KG1 (cell line): ENCODE data around the gene DMRTA2.
"Not testable (repeated sequence)": the region's sequence is repeated elsewhere in the genome, so short reads cannot be mapped to it uniquely, and the experiment has no call there.

Source experiments
- DNase-seq: peaks from one replicate; lab custom pipeline; 2025; lab: John Stamatoyannopoulos, UW

The DMRTA2 gene

GRCh38 chr1:50381551-50381950, 41.7 kb downstream of the DMRTA2 start:
- not testable (repeated sequence) for DNase-seq

DNA sequence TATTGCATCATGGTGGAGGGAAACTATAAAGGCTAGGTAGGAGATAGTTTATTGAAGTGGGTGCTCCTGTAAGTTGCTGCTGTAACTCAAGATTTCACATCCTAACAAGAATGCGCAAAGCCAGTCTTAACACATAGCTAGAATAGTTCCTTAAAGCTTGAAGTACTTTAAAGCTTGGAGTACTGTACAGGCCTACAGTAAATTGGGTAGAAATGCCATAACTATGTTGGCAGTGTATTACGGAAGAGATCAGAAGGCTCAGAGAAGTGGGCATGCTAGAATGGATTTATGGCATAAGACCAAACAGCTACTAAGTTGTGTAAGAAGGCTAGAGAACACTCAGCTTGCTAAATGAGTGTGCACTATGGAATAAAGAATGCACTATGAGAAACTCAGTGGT, 44.5 kb downstream of the DMRTA2 start:
- DNase-seq: no peak

GRCh38 chr1:50373532-50373931, 49.7 kb downstream of the DMRTA2 start:
- no peak for DNase-seq

GRCh38 chr1:50371749-50372148, 51.5 kb downstream of the DMRTA2 start:
- DNase-seq: no peak

GRCh38 chr1:50369830-50370229, 53.4 kb downstream of the DMRTA2 start:
- no peak for DNase-seq

DNA sequence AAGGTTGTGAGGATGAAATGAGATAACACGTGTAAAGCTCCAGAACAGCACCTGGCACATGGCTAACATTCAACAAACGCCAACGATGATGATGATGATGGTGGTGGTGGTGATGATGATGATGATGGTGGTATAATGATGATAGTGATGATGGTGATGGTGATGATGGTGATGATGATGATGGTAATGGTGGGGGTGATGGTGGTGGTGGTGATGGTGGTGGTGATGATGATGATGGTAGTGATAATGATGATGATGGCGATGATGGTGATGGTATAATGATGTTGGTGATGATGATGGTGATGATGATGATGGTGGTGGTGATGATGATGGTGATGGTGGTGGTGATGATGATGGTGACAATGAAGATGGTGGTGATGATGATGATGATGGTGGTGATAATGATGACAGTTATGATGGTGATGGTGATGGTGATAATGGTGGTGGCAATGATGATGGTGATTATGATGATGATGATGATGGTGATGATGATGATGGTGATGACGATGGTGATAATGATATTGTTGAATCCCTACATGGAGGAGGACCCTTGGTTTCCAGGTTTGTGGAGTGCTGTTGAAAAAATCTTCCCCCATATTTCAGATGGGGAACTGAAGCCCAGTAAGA, 54.1 kb downstream of the DMRTA2 start:
- no peak for DNase-seq

GRCh38 chr1:50368179-50369007, 54.9 kb downstream of the DMRTA2 start:
- no peak for DNase-seq
